Measurements from ENCODE around the gene MOV10L1.

The MOV10L1 gene

DNA sequence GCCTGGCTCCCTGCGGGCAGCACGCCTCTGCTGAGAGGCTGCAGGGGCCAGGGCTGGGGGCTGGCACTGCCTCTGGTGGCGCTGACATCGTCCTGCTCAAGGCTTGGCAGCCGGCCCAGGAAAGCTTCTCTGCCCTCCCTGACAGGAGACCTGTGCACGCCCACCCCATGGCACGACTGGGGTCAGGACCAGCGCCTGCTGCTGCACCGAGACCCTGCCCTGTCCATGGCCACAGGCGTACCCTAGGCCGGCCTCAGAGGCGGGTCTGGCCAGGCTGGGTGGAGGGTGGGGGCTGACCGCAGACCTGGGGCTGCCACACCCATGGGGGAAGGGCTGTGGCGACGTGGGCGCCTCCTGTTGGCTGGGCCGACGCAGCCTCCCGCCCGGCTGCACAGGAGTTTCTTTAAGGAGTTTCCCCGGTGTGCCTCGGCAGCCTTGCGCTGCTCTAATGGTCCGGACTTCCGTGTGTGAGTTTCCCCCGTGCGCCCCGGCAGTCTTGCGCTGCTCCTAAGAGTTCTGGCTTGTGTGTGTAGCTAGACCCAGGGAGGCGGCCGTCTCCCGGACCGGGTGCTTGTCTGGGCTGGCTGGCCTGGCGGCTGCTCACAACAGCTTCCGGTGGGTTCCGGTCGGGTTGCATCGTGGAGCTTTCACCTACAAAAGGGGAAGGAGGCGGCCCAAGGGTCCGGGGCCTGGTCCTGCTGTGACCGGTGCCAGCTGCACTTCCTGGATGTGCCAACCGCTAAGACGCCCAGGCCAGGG lies 100.6 kb downstream of the MOV10L1 start:
- Histone ChIP-seq H3K36me3 (ENCODE audit: control insufficient read depth, insufficient read depth, low read length) (peaks cover 7% of the 10 kb centered on the region), H2AK5ac (ENCODE audit: low read length) (no peak overlapping the region), H2BK120ac (ENCODE audit: low read depth, low read length) (no peak overlapping the region), H3K18ac (ENCODE audit: low read length) (peak overlapping the region; percentile 8), H3K23ac (ENCODE audit: low read length) (peak overlapping the region; percentile 45), H3K27me3 (ENCODE audit: insufficient read depth, low read length, poor library complexity) (no peaks in the 10 kb centered on the region), H3K4me3 (ENCODE audit: low read length) (no peak overlapping the region), H2BK15ac (replicated peaks; ENCODE audit: low read depth) (no peak overlapping the region), H2BK5ac (ENCODE audit: low read length) (no peak overlapping the region), H4K8ac (ENCODE audit: low read depth, low read length) (no peak overlapping the region), H3K79me1 (ENCODE audit: low read length) (peaks cover 15% of the 10 kb centered on the region), H3K4ac (ENCODE audit: low read depth, low read length) (peak overlapping the region; percentile 48), H3K79me2 (ENCODE audit: control insufficient read depth, insufficient read depth, low read length) (peaks cover 16% of the 10 kb centered on the region), H3K4me2 (ENCODE audit: low read length) (peak overlapping the region; percentile 9), H3K4me1 (ENCODE audit: control insufficient read depth, low read depth, low read length) (peaks cover 2% of the 10 kb centered on the region), H3K9ac (ENCODE audit: low read length) (peak overlapping the region; percentile 57), H3K56ac (ENCODE audit: low read length) (peak overlapping the region; percentile 82), H4K5ac (ENCODE audit: low read length) (no peak overlapping the region), H3K27ac (ENCODE audit: low read depth, low read length) (no peak overlapping the region)
- peak; percentile 75 for DNase-seq
- no CpG with 5 or more reads among the region's 43 CpGs for WGBS (ENCODE audit: extremely low coverage, insufficient coverage, low lambda C conversion rate)

DNA sequence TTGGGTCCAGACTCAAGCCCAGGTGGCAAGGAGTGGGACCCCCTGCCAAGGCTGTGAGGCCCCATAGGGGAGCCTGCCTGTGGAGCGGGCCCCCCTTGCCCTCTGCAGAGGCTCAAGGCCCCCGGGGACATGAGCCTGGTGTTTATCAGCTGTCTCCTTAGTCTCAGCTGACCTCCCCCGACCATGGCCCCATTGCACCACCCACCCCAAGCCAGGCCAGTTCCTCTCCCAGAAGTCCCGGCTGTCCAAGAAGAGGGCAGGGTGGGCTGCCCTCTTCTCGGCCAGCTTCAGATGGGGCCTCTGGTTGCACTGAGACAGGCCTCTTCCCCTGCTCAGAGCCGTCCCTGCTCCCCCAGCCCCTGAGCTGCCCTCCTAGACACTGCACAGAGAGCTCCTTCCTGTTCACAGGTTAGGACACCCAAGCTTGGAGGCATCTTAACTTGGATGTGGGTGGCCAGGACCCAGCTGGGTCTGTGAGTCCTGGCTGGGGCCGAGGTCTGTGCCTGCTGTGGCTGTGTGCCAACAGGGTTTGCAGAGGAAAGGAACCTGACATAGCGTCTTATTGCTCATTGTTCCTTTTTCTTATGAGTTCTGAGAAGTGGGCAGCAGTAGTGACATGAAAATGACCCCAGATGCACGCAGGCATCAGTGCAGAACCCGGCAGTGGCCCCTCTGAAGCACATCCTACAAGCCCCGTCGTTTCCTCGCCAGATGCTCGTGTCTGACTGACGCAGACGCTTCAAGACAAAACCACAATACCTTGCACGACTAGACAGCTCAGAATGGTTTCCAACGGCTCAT lies 101.3 kb downstream of the MOV10L1 start:
- Histone ChIP-seq H3K56ac (ENCODE audit: low read length) (peak overlapping the region; percentile 82), H4K8ac (ENCODE audit: low read depth, low read length) (no peak overlapping the region), H3K18ac (ENCODE audit: low read length) (no peak overlapping the region), H3K79me2 (ENCODE audit: control insufficient read depth, insufficient read depth, low read length) (peaks cover 16% of the 10 kb centered on the region), H3K23ac (ENCODE audit: low read length) (no peak overlapping the region), H2BK120ac (ENCODE audit: low read depth, low read length) (no peak overlapping the region), H3K4me3 (ENCODE audit: low read length) (no peak overlapping the region), H3K4me1 (ENCODE audit: control insufficient read depth, low read depth, low read length) (peaks cover 2% of the 10 kb centered on the region), H3K79me1 (ENCODE audit: low read length) (peaks cover 15% of the 10 kb centered on the region), H3K9ac (ENCODE audit: low read length) (peak overlapping the region; percentile 57), H4K5ac (ENCODE audit: low read length) (no peak overlapping the region), H3K4ac (ENCODE audit: low read depth, low read length) (peak overlapping the region; percentile 48), H3K27ac (ENCODE audit: low read depth, low read length) (no peak overlapping the region), H3K4me2 (ENCODE audit: low read length) (peak overlapping the region; percentile 9), H2BK15ac (replicated peaks; ENCODE audit: low read depth) (no peak overlapping the region), H3K27me3 (ENCODE audit: insufficient read depth, low read length, poor library complexity) (no peaks in the 10 kb centered on the region), H2AK5ac (ENCODE audit: low read length) (no peak overlapping the region), H2BK5ac (ENCODE audit: low read length) (no peak overlapping the region), H3K36me3 (ENCODE audit: control insufficient read depth, insufficient read depth, low read length) (peaks cover 7% of the 10 kb centered on the region)
- no CpG with 5 or more reads among the region's 18 CpGs for WGBS (ENCODE audit: extremely low coverage, insufficient coverage, low lambda C conversion rate)
- DNase-seq: no peak

DNA sequence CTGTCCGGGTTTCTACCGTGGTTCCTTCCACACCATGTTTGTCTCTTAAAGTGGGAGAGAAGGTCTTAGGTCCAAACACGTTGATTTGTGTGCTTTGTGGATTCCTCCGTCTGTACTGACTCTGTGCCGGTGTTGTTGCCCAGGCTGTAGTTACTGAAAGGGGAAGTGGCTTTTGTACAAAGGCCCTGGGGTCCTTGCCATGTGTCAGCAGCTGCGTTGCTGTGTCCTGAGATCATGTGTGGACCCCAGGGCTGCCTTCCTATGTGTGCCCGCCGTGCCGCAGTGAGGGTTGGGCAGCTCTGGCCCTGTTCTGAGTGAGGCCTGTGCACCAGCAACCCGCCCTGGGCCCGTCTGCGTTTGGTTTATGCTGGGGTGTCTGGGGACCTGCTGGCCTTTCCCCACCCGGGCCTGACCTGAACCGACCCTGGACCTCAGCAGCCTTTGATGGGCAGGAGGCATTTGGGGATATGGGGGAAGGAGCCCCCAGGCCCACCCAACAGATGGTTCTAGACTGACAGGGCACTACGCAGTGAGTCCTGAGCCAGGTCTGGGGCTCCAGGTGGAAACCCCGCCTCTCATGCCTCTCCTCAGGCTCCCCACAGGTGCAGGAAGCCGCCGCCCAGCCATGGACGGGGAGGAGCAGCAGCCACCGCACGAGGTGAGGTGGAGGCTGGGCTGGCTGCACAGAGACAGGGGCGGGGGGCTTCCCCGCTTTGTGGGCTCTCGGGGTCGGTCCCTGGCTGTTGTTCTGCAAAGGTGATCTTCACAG lies 102.8 kb downstream of the MOV10L1 start:
- no peak overlapping the region for H2BK5ac ChIP-seq (ENCODE audit: low read length)
- H3K27me3 ChIP-seq (ENCODE audit: insufficient read depth, low read length, poor library complexity): no peaks in the 10 kb centered on the region
- peaks cover 8% of the 10 kb centered on the region for H3K79me2 ChIP-seq (ENCODE audit: control insufficient read depth, insufficient read depth, low read length)
- no peak for DNase-seq
- H2BK15ac ChIP-seq (replicated peaks; ENCODE audit: low read depth): no peak overlapping the region
- no peak overlapping the region for H4K5ac ChIP-seq (ENCODE audit: low read length)
- H2BK120ac ChIP-seq (ENCODE audit: low read depth, low read length): no peak overlapping the region
- no CpG with 5 or more reads among the region's 25 CpGs for WGBS (ENCODE audit: extremely low coverage, insufficient coverage, low lambda C conversion rate)
- H3K56ac ChIP-seq (ENCODE audit: low read length): no peak overlapping the region
- H4K8ac ChIP-seq (ENCODE audit: low read depth, low read length): no peak overlapping the region
- no peak overlapping the region for H3K23ac ChIP-seq (ENCODE audit: low read length)
- H3K79me1 ChIP-seq (ENCODE audit: low read length): peaks cover 11% of the 10 kb centered on the region
- no peak overlapping the region for H3K4me2 ChIP-seq (ENCODE audit: low read length)
- H3K4me1 ChIP-seq (ENCODE audit: control insufficient read depth, low read depth, low read length): peaks cover 2% of the 10 kb centered on the region
- H2AK5ac ChIP-seq (ENCODE audit: low read length): no peak overlapping the region
- no peak overlapping the region for H3K9ac ChIP-seq (ENCODE audit: low read length)
- no peak overlapping the region for H3K18ac ChIP-seq (ENCODE audit: low read length)
- H3K36me3 ChIP-seq (ENCODE audit: control insufficient read depth, insufficient read depth, low read length): peaks cover 7% of the 10 kb centered on the region
- no peak overlapping the region for H3K4me3 ChIP-seq (ENCODE audit: low read length)
- H3K27ac ChIP-seq (ENCODE audit: low read depth, low read length): no peak overlapping the region
- no peak overlapping the region for H3K4ac ChIP-seq (ENCODE audit: low read depth, low read length)

DNA sequence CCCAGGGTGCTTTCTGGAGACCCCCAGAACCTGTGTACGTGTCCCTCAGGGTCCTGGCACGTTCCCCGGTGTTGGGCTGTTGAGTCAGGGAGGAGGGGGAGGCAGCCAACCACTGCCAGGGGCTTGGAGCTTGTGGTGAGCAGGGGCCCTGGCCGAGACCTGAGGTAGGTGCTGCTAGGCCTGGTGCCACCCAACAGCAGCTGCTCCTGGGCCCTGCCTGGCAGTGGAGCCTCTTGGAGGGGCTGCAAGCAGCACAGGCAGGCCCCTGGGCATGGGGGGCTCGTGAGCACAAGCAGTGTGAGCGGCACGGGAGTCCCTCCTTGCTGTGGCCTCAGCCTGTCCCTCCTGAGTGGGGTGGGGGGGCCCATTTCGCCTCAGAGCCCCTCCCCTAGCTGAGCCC lies 103.8 kb downstream of the MOV10L1 start:
- no peak overlapping the region for H2BK5ac ChIP-seq (ENCODE audit: low read length)
- no peak overlapping the region for H3K9ac ChIP-seq (ENCODE audit: low read length)
- H3K79me1 ChIP-seq (ENCODE audit: low read length): peaks cover 10% of the 10 kb centered on the region
- H3K23ac ChIP-seq (ENCODE audit: low read length): no peak overlapping the region
- H3K56ac ChIP-seq (ENCODE audit: low read length): no peak overlapping the region
- no peak overlapping the region for H2BK120ac ChIP-seq (ENCODE audit: low read depth, low read length)
- no peak for DNase-seq
- no peak overlapping the region for H3K18ac ChIP-seq (ENCODE audit: low read length)
- peaks cover 2% of the 10 kb centered on the region for H3K4me1 ChIP-seq (ENCODE audit: control insufficient read depth, low read depth, low read length)
- H2BK15ac ChIP-seq (replicated peaks; ENCODE audit: low read depth): no peak overlapping the region
- no peak overlapping the region for H4K5ac ChIP-seq (ENCODE audit: low read length)
- H2AK5ac ChIP-seq (ENCODE audit: low read length): no peak overlapping the region
- H3K4ac ChIP-seq (ENCODE audit: low read depth, low read length): no peak overlapping the region
- no peak overlapping the region for H4K8ac ChIP-seq (ENCODE audit: low read depth, low read length)
- H3K27ac ChIP-seq (ENCODE audit: low read depth, low read length): no peak overlapping the region
- no peak overlapping the region for H3K4me3 ChIP-seq (ENCODE audit: low read length)
- no peak overlapping the region for H3K4me2 ChIP-seq (ENCODE audit: low read length)
- no peaks in the 10 kb centered on the region for H3K27me3 ChIP-seq (ENCODE audit: insufficient read depth, low read length, poor library complexity)
- WGBS (ENCODE audit: extremely low coverage, insufficient coverage, low lambda C conversion rate): no CpG with 5 or more reads among the region's 8 CpGs
- H3K36me3 ChIP-seq (ENCODE audit: control insufficient read depth, insufficient read depth, low read length): peaks cover 9% of the 10 kb centered on the region
- peaks cover 8% of the 10 kb centered on the region for H3K79me2 ChIP-seq (ENCODE audit: control insufficient read depth, insufficient read depth, low read length)

DNA sequence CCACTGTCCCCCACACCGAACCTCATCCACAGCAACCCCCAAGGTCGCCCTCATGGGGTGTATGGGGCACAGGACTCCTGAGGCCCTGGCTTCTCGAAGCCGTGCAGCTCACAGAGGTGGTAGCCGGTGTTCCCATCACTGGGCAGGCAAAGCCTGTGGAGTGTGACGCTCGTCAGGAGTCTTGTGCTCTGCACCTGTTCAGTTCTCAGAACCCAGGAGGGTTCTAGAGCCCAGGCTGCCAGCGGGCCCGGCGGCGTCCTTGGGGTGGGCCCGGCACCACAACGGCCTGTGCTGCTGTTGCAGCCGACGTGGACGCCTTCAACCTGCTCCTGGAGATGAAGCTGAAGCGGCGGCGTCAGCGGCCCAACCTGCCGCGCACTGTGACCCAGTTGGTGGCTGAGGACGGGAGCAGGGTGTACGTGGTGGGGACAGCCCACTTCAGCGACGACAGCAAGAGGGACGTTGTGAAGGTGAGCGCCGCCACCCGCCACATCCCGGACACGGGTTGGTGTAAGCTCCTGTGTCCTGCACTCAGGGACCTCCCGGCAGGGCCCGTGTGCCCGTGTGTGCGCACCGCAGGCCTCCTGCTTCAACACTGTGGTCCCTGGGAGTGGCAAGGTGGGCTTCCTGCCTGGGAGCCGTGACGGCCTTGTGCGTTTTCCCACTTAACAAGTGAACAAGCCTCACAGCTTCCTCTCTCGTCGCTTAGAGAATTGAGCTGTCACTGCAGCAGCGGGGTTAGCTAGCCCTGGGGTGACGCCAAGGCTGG lies 104.4 kb downstream of the MOV10L1 start:
- H3K18ac ChIP-seq (ENCODE audit: low read length): no peak overlapping the region
- H2BK5ac ChIP-seq (ENCODE audit: low read length): no peak overlapping the region
- H3K79me1 ChIP-seq (ENCODE audit: low read length): peaks cover 9% of the 10 kb centered on the region
- no peak overlapping the region for H3K9ac ChIP-seq (ENCODE audit: low read length)
- H3K36me3 ChIP-seq (ENCODE audit: control insufficient read depth, insufficient read depth, low read length): peaks cover 9% of the 10 kb centered on the region
- H3K79me2 ChIP-seq (ENCODE audit: control insufficient read depth, insufficient read depth, low read length): peaks cover 8% of the 10 kb centered on the region
- H3K27me3 ChIP-seq (ENCODE audit: insufficient read depth, low read length, poor library complexity): no peaks in the 10 kb centered on the region
- no peak overlapping the region for H4K8ac ChIP-seq (ENCODE audit: low read depth, low read length)
- H3K56ac ChIP-seq (ENCODE audit: low read length): no peak overlapping the region
- no peak overlapping the region for H3K27ac ChIP-seq (ENCODE audit: low read depth, low read length)
- peaks cover 2% of the 10 kb centered on the region for H3K4me1 ChIP-seq (ENCODE audit: control insufficient read depth, low read depth, low read length)
- no peak overlapping the region for H4K5ac ChIP-seq (ENCODE audit: low read length)
- H2BK15ac ChIP-seq (replicated peaks; ENCODE audit: low read depth): no peak overlapping the region
- WGBS (ENCODE audit: extremely low coverage, insufficient coverage, low lambda C conversion rate): no CpG with 5 or more reads among the region's 44 CpGs
- H2BK120ac ChIP-seq (ENCODE audit: low read depth, low read length): no peak overlapping the region
- no peak overlapping the region for H2AK5ac ChIP-seq (ENCODE audit: low read length)
- H3K23ac ChIP-seq (ENCODE audit: low read length): no peak overlapping the region
- no peak overlapping the region for H3K4ac ChIP-seq (ENCODE audit: low read depth, low read length)
- no peak overlapping the region for H3K4me3 ChIP-seq (ENCODE audit: low read length)
- no peak overlapping the region for H3K4me2 ChIP-seq (ENCODE audit: low read length)
- DNase-seq: no peak

Measured in mesendoderm (in vitro differentiated cells).